Midbrain (tissue), 1 donor: Measurements from ENCODE around the gene SEMA7A.
"Not testable (repeated sequence)": the region's sequence is repeated elsewhere in the genome, so short reads cannot be mapped to it uniquely, and the experiment has no call there.

Source experiments
- DNase-seq: peaks from one replicate; lab custom pipeline; 2025; lab: John Stamatoyannopoulos, UW

The SEMA7A gene

GRCh38 chr15:74433592-74434262 is at the start of gene SEMA7A:
Gene SEMA7A (minus strand): TSS chr15:74433958. CDS start chr15:74433918, 40 bp downstream.
- DNase-seq: peak; percentile 91

GRCh38 chr15:74482661-74483060 is 48.9 kb upstream of the SEMA7A start:
- DNase-seq: no peak

GRCh38 chr15:74480364-74480763 is 46.6 kb upstream of the SEMA7A start:
- not testable (repeated sequence) for DNase-seq

GRCh38 chr15:74471621-74472020 is 37.9 kb upstream of the SEMA7A start:
- not testable (repeated sequence) for DNase-seq

- no peak for DNase-seq
Observed at GRCh38 chr15:74470631-74471395, 37.1 kb upstream of the SEMA7A start.

- DNase-seq: no peak
Observed at GRCh38 chr15:74468341-74469032, 34.7 kb upstream of the SEMA7A start.

- no peak for DNase-seq
Observed at GRCh38 chr15:74466570-74466969, 32.8 kb upstream of the SEMA7A start.

- DNase-seq: no peak
Observed at GRCh38 chr15:74464897-74465296, 31.1 kb upstream of the SEMA7A start.

- no peak for DNase-seq
Observed at GRCh38 chr15:74464216-74464615, 30.5 kb upstream of the SEMA7A start.

- no peak for DNase-seq
Observed at GRCh38 chr15:74463634-74464033, 29.9 kb upstream of the SEMA7A start.

GRCh38 chr15:74461847-74462511 is 28.2 kb upstream of the SEMA7A start:
- DNase-seq: no peak

GRCh38 chr15:74460871-74461846 is 27.4 kb upstream of the SEMA7A start, which contains the start of gene UBL7:
Gene UBL7 (minus strand): TSS chr15:74461160. CDS start chr15:74458867, 2,293 bp downstream.
- DNase-seq: peak; percentile 96

GRCh38 chr15:74460298-74460697 is 26.5 kb upstream of the SEMA7A start:
- no peak for DNase-seq

GRCh38 chr15:74459798-74460197 is 26.0 kb upstream of the SEMA7A start:
- DNase-seq: not testable (repeated sequence)

- no peak for DNase-seq
Observed at GRCh38 chr15:74458473-74458872, 24.7 kb upstream of the SEMA7A start.

GRCh38 chr15:74457036-74457435 is 23.3 kb upstream of the SEMA7A start:
- not testable (repeated sequence) for DNase-seq

GRCh38 chr15:74454764-74455500 is 21.2 kb upstream of the SEMA7A start:
- no peak for DNase-seq

GRCh38 chr15:74453925-74454763 is 20.4 kb upstream of the SEMA7A start:
- DNase-seq: no peak
